HUES6 (cell line): ENCODE measurements around the gene KRTAP10-5.
"Not testable (repeated sequence)": the region's sequence is repeated elsewhere in the genome, so short reads cannot be mapped to it uniquely, and the experiment has no call there.

ENCODE experiments used
- H3K27ac ChIP-seq: 2 replicates; pipeline ENCODE4 v1.7.0; 2013; ENCODE audit warnings: low read depth, mild to moderate bottlenecking, low read length, inconsistent platforms
- H3K27me3 ChIP-seq: 2 replicates; pipeline ENCODE4 v1.6.1; 2013; ENCODE audit warnings: low read length; ENCODE audit not compliant: control insufficient read depth, insufficient read depth
- H3K36me3 ChIP-seq: 2 replicates; pipeline ENCODE4 v1.6.1; 2013; ENCODE audit warnings: low read length; ENCODE audit not compliant: control insufficient read depth, insufficient read depth
- H3K4me1 ChIP-seq: 2 replicates; pipeline ENCODE4 v1.6.1; 2013; ENCODE audit warnings: low read length; ENCODE audit not compliant: control insufficient read depth, insufficient read depth
- H3K4me3 ChIP-seq: 2 replicates; pipeline ENCODE4 v1.5.1; 2013; ENCODE audit warnings: low read depth, low read length
- H3K9ac ChIP-seq: one replicate; pipeline ENCODE4 v1.6.1; 2013; ENCODE audit warnings: mild to moderate bottlenecking, low read length
- H3K9me3 ChIP-seq: 2 replicates; pipeline ENCODE4 v1.6.1; 2013; ENCODE audit warnings: low read depth, low read length; ENCODE audit not compliant: control insufficient read depth, insufficient read depth

Gene KRTAP10-5

DNA sequence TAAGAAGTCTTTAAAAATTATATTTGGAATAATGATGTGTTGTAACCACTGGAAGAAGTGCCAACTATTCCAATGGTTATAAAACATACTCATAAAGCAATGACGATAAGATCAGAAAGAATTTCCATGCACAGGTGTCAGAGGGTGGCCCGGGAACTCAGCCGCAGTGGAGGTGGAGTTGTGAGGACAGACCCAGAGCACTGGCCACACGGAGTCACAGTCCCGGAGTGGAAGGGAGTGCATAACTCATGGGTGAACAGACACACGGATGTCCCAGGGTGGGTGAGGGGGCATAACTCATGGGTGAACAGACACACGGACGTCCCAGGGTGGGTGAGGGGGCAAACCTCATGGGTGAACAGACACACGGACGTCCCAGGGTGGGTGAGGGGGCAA is 4.4 kb downstream of the KRTAP10-5 start:
- no peak overlapping the region for H3K27ac ChIP-seq
- peaks cover 25% of the 10 kb centered on the region for H3K9me3 ChIP-seq

GRCh38 chr21:44575307-44576024 is 4.9 kb downstream of the KRTAP10-5 start:
- H3K4me1 ChIP-seq, result 0 out of 2 replicates have a peak, but pooled peaks cover 5% of the 10 kb centered on the region
- H3K9me3 ChIP-seq, result peaks cover 24% of the 10 kb centered on the region
- no peak overlapping the region for H3K27ac ChIP-seq
- no peaks in the 10 kb centered on the region for H3K27me3 ChIP-seq
- no peaks in the 10 kb centered on the region for H3K36me3 ChIP-seq
- no peak overlapping the region for H3K4me3 ChIP-seq
- no peak overlapping the region for H3K9ac ChIP-seq

More for the DNA sequence above, 4.4 kb downstream of the KRTAP10-5 start:
- Histone ChIP-seq H3K27me3 (no peaks in the 10 kb centered on the region), H3K4me3 (no peak overlapping the region), H3K36me3 (no peaks in the 10 kb centered on the region), H3K9ac (no peak overlapping the region), H3K4me1 (0 out of 2 replicates have a peak, but pooled peaks cover 5% of the 10 kb centered on the region)

DNA sequence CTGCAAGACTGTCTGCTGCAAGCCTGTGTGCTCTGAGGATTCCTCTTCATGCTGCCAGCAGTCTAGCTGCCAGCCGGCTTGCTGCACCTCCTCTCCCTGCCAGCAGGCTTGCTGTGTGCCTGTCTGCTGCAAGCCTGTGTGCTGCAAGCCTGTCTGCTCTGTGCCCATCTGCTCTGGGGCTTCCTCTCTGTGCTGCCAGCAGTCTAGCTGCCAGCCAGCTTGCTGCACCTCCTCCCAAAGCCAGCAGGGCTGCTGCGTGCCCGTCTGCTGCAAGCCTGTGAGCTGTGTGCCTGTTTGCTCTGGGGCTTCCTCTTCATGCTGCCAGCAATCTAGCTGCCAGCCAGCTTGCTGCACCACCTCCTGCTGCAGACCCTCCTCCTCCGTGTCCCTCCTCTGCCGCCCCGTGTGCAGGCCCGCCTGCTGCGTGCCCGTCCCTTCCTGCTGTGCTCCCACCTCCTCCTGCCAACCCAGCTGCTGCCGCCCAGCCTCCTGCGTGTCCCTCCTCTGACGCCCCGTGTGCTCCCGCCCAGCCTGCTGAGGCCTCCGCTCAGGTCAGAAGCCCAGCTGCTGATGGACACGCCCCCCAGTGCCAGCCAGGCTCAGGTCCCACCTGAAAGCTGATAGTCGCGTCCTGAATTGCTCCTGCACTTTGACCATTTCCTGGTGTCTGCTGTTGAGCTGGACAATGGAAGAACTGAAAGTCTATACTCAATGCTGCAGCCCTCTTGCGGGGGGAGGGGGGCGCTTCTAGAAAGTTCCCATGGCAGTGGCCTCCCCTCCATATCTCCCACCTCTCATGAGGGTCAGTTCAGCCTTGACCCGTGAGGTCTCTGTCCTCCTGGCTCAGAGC is 5.7 kb downstream of the KRTAP10-5 start:
- Histone ChIP-seq H3K4me1 (0 out of 2 replicates have a peak, but pooled peaks cover 5% of the 10 kb centered on the region), H3K9me3 (peaks cover 28% of the 10 kb centered on the region), H3K9ac (no peak overlapping the region), H3K27ac (no peak overlapping the region), H3K4me3 (no peak overlapping the region), H3K27me3 (no peaks in the 10 kb centered on the region), H3K36me3 (no peaks in the 10 kb centered on the region)

DNA sequence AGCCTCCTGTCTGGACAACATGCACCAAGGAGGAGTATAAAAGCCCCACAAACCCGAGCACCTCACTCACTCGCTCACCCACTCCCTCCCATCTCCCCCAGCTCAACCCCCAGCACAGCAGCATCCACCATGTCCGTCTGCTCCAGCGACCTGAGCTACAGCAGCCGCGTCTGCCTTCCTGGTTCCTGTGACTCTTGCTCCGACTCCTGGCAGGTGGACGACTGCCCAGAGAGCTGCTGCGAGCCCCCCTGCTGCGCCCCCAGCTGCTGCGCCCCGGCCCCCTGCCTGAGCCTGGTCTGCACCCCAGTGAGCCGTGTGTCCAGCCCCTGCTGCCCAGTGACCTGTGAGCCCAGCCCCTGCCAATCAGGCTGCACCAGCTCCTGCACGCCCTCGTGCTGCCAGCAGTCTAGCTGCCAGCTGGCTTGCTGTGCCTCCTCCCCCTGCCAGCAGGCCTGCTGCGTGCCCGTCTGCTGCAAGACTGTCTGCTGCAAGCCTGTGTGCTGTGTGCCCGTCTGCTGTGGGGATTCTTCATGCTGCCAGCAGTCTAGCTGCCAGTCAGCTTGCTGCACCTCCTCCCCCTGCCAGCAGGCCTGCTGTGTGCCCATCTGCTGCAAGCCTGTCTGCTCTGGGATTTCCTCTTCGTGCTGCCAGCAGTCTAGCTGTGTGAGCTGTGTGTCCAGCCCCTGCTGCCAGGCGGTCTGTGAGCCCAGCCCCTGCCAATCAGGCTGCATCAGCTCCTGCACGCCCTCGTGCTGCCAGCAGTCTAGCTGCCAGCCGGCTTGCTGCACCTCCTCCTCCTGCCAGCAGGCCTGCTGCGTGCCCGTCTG is 6.6 kb downstream of the KRTAP10-5 start, which contains the start of gene KRTAP10-4:
TSS of gene KRTAP10-4 (plus strand) at position 100 of the 827 bp plus-strand sequence. CDS start at position 130, 30 bp downstream.
- H3K27me3 ChIP-seq, H3K27ac ChIP-seq, H3K4me3 ChIP-seq, H3K4me1 ChIP-seq, H3K9ac ChIP-seq, H3K36me3 ChIP-seq: not testable (repeated sequence)
- H3K9me3 ChIP-seq, result peaks cover 28% of the 10 kb centered on the region

- Histone ChIP-seq H3K4me1 (0 out of 2 replicates have a peak, but pooled peaks cover 5% of the 10 kb centered on the region), H3K27ac (no peak overlapping the region), H3K4me3 (no peak overlapping the region), H3K9me3 (peaks cover 28% of the 10 kb centered on the region), H3K36me3 (no peaks in the 10 kb centered on the region), H3K27me3 (no peaks in the 10 kb centered on the region), H3K9ac (no peak overlapping the region)
Measured at GRCh38 chr21:44572959-44573583, 7.3 kb downstream of the KRTAP10-5 start.

DNA sequence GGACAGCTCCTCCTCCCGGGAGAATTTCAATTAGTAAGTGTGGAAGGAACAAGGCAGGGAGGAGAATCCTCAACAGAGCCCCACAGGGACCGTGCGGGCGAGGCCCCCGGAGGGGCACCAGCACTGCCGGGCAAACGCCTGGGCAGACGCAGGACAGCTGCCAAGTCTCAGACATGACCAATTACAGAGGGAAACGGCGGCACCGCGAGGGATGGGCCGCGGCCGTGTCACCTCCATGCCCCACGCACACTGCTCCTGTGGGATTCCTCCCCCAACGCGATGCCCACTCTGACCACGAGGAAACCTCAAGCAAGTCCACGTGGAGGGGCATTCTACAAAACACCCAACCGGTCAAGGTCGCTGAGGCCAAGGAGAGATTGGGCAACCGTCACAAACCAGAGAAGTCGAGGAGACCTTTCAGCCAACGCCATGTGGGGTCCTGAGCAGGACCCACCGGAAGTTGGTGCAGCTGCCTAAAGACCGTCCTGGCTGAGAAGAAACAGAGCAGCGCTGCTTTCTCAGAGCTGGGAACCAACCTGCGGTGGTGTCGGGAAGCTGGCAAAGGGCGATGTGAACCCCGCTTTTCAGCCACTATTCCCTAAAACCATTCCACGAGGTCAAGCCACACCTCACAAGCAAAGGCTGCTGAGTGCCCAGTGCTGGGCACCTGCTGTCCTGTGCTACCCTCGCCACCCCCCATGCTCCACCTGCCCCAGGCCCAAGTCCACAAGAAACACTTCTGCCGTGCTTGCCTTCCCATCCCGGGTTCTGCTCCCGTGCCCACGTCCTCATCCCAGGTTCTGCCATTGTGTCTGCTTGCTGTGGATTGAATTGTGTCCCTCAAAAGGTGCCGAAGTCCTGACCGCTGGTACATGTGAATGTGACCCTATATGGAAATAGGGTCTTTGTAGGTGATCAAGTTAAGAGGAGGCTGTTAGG is 8.3 kb downstream of the KRTAP10-5 start:
- no peak overlapping the region for H3K27ac ChIP-seq
- H3K9ac ChIP-seq, result no peak overlapping the region
- no peak overlapping the region for H3K4me3 ChIP-seq
- no peaks in the 10 kb centered on the region for H3K27me3 ChIP-seq
- no peaks in the 10 kb centered on the region for H3K36me3 ChIP-seq
- peaks cover 23% of the 10 kb centered on the region for H3K9me3 ChIP-seq
- 0 out of 2 replicates have a peak, but pooled peaks cover 5% of the 10 kb centered on the region for H3K4me1 ChIP-seq

DNA sequence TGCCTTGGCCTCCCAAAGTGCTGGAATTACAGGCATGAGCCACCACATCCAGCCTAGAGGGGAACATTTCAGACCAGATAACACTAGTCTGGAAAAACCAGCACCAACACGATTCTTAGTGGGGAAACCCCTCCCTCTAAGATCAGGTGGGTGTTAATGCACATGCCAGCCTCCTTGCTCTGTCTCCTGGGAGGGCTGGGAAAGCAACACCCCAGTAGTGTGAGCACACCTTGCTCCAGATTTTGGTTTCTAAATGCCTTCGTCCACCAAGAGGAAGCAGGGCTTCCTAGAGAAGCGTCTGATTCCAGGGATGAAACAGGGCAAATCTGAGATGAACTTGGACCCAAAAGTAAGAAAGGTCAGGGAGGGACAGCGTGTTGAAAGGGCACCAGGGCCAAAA is 9.1 kb downstream of the KRTAP10-5 start:
- peaks cover 20% of the 10 kb centered on the region for H3K9me3 ChIP-seq
- H3K4me3 ChIP-seq, result no peak overlapping the region; the same call in 1 of the 2 replicates
- no peaks in the 10 kb centered on the region for H3K27me3 ChIP-seq
- no peak overlapping the region for H3K27ac ChIP-seq
- no peaks in the 10 kb centered on the region for H3K36me3 ChIP-seq
- 0 out of 2 replicates have a peak, but pooled peaks cover 5% of the 10 kb centered on the region for H3K4me1 ChIP-seq
- H3K9ac ChIP-seq, result no peak overlapping the region

GRCh38 chr21:44569861-44570517 is 10.4 kb downstream of the KRTAP10-5 start:
- peaks cover 20% of the 10 kb centered on the region for H3K9me3 ChIP-seq
- no peaks in the 10 kb centered on the region for H3K27me3 ChIP-seq
- H3K36me3 ChIP-seq, result no peaks in the 10 kb centered on the region

GRCh38 chr21:44568667-44569556 is 11.5 kb downstream of the KRTAP10-5 start:
- Histone ChIP-seq H3K9ac (no peak overlapping the region), H3K4me3 (no peak overlapping the region), H3K4me1 (no peaks in the 10 kb centered on the region), H3K36me3 (no peaks in the 10 kb centered on the region), H3K9me3 (peaks cover 20% of the 10 kb centered on the region), H3K27me3 (no peaks in the 10 kb centered on the region), H3K27ac (no peak overlapping the region)

More at GRCh38 chr21:44569861-44570517, 10.4 kb downstream of the KRTAP10-5 start:
- H3K4me1 ChIP-seq, result 0 out of 2 replicates have a peak, but pooled peaks cover 3% of the 10 kb centered on the region
- no peak overlapping the region for H3K9ac ChIP-seq
- H3K27ac ChIP-seq, result no peak overlapping the region
- H3K4me3 ChIP-seq, result no peak overlapping the region
